Large intestine (tissue), 3 donors: ENCODE results near the gene FIBCD1. TPM values are rescaled to one million over a fixed set of nuclear protein-coding genes. Genes with fewer than 3 reads are reported as not detected.

Experiments used
- DNase-seq, 2 donors: peaks; one replicate each; pipeline versions ENCODE4 v3.0.0 to v3.0.0-alpha.2; 2013
- H3K27ac ChIP-seq: one replicate; pipeline ENCODE4 v1.5.1; 2013; ENCODE audit warnings: low read length
- H3K27me3 ChIP-seq: 2 replicates; pipeline ENCODE4 v1.6.1; 2013; ENCODE audit warnings: low read length; ENCODE audit not compliant: control insufficient read depth, insufficient read depth
- H3K36me3 ChIP-seq: 2 replicates; pipeline ENCODE4 v1.6.1; 2013; ENCODE audit warnings: low read length; ENCODE audit not compliant: control insufficient read depth, insufficient read depth
- H3K4me1 ChIP-seq: one replicate; pipeline ENCODE4 v1.6.1; 2013; ENCODE audit warnings: low read length; ENCODE audit not compliant: control insufficient read depth, insufficient read depth
- H3K4me3 ChIP-seq: one replicate; pipeline ENCODE4 v1.5.1; 2013; ENCODE audit warnings: low read length
- H3K9me3 ChIP-seq: one replicate; pipeline ENCODE4 v1.6.1; 2013; ENCODE audit warnings: mild to moderate bottlenecking, low read depth, low read length, moderate library complexity; ENCODE audit not compliant: control insufficient read depth
- WGBS: methylation state at CpG from one replicate; pipeline ENCODE4 v1.1.5; 2013; ENCODE audit warnings: low lambda C conversion rate; ENCODE audit not compliant: insufficient coverage; 5-methylcytosine and 5-hydroxymethylcytosine counted together
- polyA plus RNA-seq: library from polyadenylated mRNA; unstranded; fragments of 120-200 nt; gene quantifications from one replicate; pipeline ENCODE4 v1.2.1, GENCODE V29; 2013

Gene FIBCD1
- polyA plus RNA-seq, 1 donor, result 1.5 TPM

DNA sequence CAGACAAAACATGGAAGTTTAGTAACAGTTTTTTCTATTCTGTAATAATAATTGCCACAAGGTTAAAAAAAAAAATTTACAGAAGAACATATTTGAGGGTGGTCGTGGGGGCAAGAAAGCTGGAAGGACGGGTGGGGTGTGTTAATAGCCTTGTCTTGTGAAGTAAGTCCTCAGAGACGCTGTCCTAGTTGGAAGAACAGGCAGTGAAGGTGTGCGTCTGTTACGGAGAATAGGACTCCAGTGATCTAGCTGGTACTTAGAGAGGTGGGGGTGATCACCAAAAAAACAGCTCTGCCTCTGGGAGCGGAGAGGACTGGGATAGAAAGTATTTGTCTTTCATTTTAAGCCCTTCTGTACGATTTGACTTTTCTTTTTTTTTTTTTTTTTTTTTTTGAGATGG is 86.2 kb downstream of the FIBCD1 start:
- Histone ChIP-seq H3K4me1 (peaks cover 2% of the 10 kb centered on the region), H3K27ac (no peak overlapping the region), H3K36me3 (peaks cover 28% of the 10 kb centered on the region), H3K4me3 (no peak overlapping the region), H3K27me3 (no peaks in the 10 kb centered on the region), H3K9me3 (no peaks in the 10 kb centered on the region)
- no CpG with 5 or more reads among the region's 7 CpGs for whole genome bisulfite sequencing
- DNase-seq, result no peak

Other genes with a start within 250 kb of the FIBCD1 start
- gene EXOSC2, start 245.5 kb downstream of the FIBCD1 start, polyA plus RNA-seq, result 30.2 TPM
- 50.9 TPM for gene ABL1, start 104.0 kb downstream of the FIBCD1 start, polyA plus RNA-seq
- 0.36 TPM for gene QRFP, start 42.4 kb downstream of the FIBCD1 start, polyA plus RNA-seq
- gene LAMC3, start 69.9 kb upstream of the FIBCD1 start, polyA plus RNA-seq, result 0.66 TPM
- 7.5 TPM for gene AIF1L, start 157.3 kb upstream of the FIBCD1 start, polyA plus RNA-seq
- 29.1 TPM for gene NUP214, start 186.3 kb upstream of the FIBCD1 start, polyA plus RNA-seq